HFF-Myc (cell line): ENCODE data around the gene POR.

Source experiments
- DNase-seq: peaks from one replicate; pipeline ENCODE4 v3.0.0-alpha.2; 2011; ENCODE audit warnings: low read depth; ENCODE audit errors: extremely low read depth
- H3K4me3 ChIP-seq: replicated peaks from 2 replicates; pipeline ENCODE4 v1.5.1; 2011; ENCODE audit warnings: low read depth, mild to moderate bottlenecking, control low read depth, low read length
- CTCF ChIP-seq: IDR thresholded peaks from 2 replicates; pipeline ENCODE4 v1.5.1; 2012; ENCODE audit warnings: mild to moderate bottlenecking, low read depth, low read length, control low read depth; ENCODE audit errors: missing control alignments

The POR gene

GRCh38 chr7:75931680-75932079 is 16.7 kb downstream of the POR start:
- no peak for TF ChIP-seq CTCF
- H3K4me3 ChIP-seq = no peak overlapping the region
- no peak for DNase-seq

- no peak overlapping the region for H3K4me3 ChIP-seq
- no peak for TF ChIP-seq CTCF
- DNase-seq = peak; percentile 89
Measured at GRCh38 chr7:75937958-75938786, 23.2 kb downstream of the POR start.

DNA sequence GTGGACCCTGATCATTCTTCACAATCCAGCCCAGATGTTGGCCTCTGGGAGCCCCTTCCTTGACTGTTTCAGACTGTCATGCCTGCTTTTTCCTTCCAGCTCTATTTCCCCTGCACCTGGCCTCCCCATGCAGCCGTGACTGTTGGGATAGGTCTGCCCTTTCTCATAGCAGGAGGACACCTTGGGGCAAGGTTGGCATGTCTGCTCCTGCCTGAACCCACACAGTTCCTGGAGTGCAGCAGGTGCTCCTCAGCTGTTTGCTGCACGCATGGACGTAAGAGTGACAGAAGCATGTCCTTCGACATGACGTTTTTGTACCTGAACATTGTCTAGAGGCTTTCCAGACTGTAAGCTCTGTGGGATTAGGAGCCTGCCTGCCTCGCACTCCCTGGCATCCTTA is 24.0 kb downstream of the POR start:
- DNase-seq = no peak

DNA sequence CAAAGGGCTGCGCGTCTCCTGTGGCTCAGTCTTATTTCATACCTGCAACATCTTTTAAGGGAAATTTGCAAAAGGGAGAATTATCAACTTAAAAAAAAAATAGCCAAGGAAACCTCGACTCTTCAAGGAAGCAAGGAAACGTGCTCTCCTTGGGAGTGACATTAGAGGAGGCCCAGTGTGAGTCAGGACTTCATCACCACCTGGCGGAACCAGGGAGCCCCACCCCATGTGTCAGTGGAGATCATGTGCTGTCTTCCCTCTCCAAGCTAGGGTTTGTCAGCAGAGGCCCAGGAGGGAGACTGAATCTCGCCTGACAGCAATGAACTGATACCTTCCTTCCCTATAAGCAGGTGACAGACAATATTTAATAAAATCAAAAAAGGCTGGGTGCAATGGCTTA is 28.9 kb downstream of the POR start:
- DNase-seq = no peak
- H3K4me3 ChIP-seq = no peak overlapping the region
- TF ChIP-seq CTCF = no peak

More for the DNA sequence above, 24.0 kb downstream of the POR start:
- TF ChIP-seq CTCF = no peak
- H3K4me3 ChIP-seq = no peak overlapping the region

- no peak for TF ChIP-seq CTCF
- H3K4me3 ChIP-seq = no peak overlapping the region
- no peak for DNase-seq
Measured at GRCh38 chr7:75944507-75944906, 29.6 kb downstream of the POR start.

- no peak overlapping the region for H3K4me3 ChIP-seq
- no peak for TF ChIP-seq CTCF
- DNase-seq = no peak
Measured at GRCh38 chr7:75945297-75946168, 30.6 kb downstream of the POR start.
